Upper lobe of left lung (tissue), 4 donors: Measurements from ENCODE around the gene FAM118A.

Experiments used
- CTCF ChIP-seq, 6 experiments: fragments of 450-650 bp in 4 of 6; fragments of 200-600 bp in 2 of 6; sonication (generic) in 2 of 6; IDR thresholded peaks; one replicate each; pipeline ENCODE4 v1.5.1; 2016 to 2019; ENCODE audit warnings: antibody characterized with exemption in 6 of 6
- EP300 ChIP-seq, 4 donors: sonication (generic); formaldehyde crosslinking; IDR thresholded peaks; one replicate each; pipeline ENCODE4 v1.5.1; 2017; ENCODE audit warnings: antibody characterized with exemption in 4 of 4, control low read depth in 2 of 4
- POLR2A ChIP-seq, 4 donors: fragments of 450-650 bp; IDR thresholded peaks; one replicate each; pipeline ENCODE4 v1.5.1; 2016 to 2017; ENCODE audit warnings: antibody characterized with exemption in 4 of 4, mild to moderate bottlenecking in 2 of 4

GRCh38 chr22:45344334-45344733 lies 34.6 kb downstream of the FAM118A start:
- TF ChIP-seq POLR2A (IDR thresholded peaks at IDR 0.05) (no peak), CTCF (IDR thresholded peaks at IDR 0.05) (no peak), EP300 (IDR thresholded peaks at IDR 0.05) (no peak)
